HG03558 (cell line): ENCODE measurements around the gene CCDC167.

Experiments
- ATAC-seq: cut with Tn5 transposase; IDR thresholded peaks from one replicate; pipeline ENCODE4 v1.9.1; 2021; ENCODE audit warnings: moderate number of reproducible peaks; ENCODE audit not compliant: unreplicated experiment; ENCODE audit errors: extremely low read depth

The CCDC167 gene

GRCh38 chr6:37531026-37531425, 31.3 kb upstream of the CCDC167 start:
- ATAC-seq, result no peak

GRCh38 chr6:37530297-37530696, 30.6 kb upstream of the CCDC167 start:
- ATAC-seq, result no peak

- ATAC-seq, result no peak
These were observed 28.8 kb upstream of the CCDC167 start for GRCh38 chr6:37528541-37528940.

DNA sequence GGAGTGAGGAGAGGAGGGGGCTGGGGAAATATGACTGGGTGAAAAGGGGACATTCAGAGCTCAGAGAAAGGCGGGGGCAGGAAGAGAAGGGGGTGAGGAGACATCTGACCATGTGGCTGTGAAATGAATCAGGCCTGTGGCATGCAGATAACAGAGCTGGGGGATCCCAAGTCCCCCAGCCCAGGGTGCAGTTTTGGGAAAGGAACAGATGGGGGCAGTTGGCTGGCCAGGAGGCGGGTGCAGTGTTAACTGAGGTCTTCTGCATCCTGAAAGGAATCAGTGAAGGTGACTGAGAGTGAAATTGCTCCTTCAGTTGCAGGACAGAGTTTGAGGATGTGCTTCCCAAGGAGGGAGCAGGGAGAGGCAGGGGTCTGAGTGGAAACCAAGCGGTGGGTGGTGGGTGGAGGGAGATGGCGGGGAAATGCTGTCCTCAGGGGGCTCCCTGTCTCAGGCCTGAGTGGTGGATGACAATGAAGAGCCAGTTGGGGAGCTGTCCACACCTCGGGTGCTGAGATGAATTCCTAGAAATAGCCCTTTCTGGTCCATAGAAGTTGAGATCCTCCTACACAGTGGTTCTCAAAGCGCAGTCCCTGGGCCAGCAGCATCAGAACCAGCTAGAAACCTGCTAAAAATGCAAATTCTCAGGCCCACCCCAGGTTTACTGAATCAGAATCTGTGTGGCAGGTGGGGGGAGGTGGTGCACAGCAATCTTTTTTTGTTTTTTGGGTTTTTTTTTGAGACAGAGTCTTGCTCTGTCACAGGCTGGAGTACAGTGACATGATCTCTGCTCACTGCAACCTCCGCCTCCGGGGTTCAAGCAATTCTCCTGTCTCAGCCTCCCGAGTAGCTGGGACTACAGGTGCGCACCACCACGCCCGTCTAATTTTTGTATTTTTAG, 26.0 kb upstream of the CCDC167 start:
- ATAC-seq, result no peak

GRCh38 chr6:37524970-37525318, 25.3 kb upstream of the CCDC167 start:
- ATAC-seq, result no peak

DNA sequence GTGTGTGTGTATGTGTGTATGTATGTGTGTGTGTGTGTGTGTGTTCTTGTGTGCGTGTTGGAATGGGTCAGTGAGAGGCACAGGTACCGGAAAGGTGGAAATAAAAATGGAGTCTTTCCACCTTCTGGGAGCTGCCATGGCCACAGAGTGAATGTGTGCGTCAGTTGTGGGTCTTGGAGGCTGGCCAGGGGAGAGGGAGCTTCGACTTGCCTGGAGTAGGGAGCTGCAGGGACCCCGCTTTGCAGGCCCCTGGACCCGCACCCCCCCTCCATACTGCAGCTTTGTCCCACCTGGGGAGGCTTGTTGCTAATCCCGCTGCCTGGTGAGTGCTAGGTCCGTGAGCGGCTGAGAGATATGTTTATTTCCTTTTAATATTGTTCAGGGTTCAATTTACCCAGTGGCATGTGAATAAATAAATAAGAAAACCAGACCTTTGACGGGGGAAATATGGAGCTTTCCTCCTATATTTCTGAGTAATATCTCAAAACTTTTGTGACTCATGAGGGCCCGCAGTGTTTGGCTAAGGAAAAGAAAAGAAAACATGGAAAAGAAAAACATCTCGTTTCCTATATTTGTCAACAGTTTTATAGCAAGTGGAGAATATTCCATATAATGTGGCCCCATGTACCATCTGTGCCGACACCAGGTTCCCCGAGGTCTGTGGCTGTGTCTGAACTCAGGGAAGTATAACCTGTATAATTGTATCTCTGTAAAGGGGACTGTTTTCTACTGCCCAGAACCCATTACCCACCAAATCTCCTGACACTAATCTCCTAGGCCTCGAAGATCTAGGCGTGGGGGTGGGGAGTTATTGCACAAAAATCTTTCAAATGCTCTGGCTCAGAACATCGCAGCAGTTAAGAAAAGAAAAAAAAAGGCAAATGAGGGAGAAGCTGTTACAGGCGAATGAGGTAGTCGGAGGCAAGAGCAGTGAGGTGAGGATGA, 24.6 kb upstream of the CCDC167 start:
- no peak for ATAC-seq

DNA sequence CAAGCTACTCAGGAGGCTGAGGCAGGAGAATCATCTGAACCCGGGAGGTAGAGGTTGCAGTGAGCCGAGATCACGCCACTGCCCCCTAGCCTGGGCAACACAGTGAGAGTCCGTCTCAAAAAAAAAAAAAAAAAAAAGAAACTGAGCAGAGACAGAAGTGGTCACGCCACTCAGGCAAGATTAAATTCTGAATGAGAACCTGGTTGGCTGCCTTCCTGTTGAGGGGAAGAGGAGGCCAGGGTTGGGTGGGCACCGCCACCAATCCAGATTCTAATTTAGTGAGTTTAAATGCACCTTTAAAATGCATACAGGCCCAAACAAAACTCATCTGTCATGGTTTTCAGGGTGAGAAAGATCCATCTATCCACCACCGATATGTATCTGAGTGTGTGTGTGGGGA, 23.7 kb upstream of the CCDC167 start:
- no peak for ATAC-seq

DNA sequence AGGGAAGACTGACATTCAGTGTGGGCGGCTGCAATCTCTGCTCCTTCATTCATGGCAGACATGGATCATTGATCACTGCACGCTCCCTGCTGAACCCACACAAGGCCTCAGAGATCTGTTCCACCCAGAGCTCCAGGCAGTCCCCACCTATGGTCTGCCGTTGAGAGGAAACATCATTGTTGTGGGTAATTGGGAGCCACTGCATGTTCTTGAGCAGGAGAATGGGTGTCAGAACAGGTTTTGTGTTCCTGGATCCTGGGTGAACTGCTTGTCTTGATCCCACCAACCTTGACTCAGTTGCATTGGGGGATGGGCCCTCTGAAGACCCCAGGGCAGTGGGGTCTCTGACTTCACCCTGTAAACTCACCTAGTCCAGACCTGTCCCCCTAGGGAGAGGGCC, 23.1 kb upstream of the CCDC167 start:
- ATAC-seq, result no peak

- ATAC-seq, result no peak
These were observed 22.0 kb upstream of the CCDC167 start for GRCh38 chr6:37521674-37522073.

DNA sequence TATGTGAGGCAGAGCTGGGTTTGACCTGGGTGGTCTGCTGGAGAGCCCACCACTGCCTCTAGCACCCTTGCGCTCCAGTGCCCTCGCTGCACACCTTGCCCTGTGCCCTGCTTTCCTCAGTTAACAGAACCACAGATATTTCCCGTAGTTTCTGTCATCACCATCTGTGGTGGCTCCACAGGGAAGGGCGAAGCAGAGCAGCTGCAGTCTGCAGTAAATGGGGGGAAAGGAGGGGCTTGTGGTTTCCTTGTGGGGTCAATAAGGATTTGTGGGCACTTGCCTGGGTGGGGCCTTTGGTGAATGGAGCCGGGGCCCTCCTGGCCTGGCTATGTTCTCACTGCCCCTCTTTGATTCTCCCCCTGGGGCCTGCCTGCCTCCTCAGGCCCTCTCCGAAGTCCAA, 21.2 kb upstream of the CCDC167 start:
- ATAC-seq, result no peak

DNA sequence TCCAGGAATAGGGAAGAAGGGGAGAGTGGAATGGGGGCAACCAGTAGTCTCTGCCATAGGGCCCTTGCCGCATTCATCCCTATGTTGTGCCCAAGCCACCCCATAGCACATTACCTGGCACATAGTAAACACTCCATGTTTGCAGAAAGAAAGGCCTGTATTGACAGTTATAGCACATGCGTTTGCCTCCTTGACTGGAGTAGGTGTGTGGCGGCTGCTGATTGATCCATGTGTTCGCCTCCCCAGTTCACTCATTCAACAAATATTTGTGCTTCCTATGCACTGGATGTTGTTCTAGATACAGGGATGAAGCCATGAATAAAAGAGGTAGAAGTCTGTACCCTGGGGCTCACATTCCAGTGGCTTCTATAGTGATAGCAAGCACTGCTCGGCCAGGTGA, 19.8 kb upstream of the CCDC167 start:
- ATAC-seq, result no peak

- ATAC-seq, result no peak
These were observed 18.4 kb upstream of the CCDC167 start for GRCh38 chr6:37518116-37518515.

DNA sequence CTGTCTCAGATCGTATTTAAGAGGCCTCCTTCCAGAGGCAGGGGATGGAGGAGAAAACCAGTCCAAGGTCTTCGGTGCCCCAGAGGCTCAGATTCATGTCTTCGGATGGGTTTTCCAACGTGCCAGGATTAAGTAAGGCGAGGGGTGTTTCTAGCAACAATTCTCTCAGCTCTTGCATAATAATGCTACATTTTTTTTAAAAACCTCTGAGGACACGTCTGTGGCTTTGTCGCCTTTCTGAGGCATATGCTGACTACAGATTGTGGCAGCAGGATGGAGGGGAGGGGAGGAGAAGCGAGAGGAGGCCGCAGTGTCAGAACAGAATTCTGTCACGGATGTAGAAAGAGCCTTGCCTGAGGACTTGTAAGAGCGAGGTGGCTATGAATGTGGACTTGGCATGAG, 17.7 kb upstream of the CCDC167 start:
- ATAC-seq, result no peak

DNA sequence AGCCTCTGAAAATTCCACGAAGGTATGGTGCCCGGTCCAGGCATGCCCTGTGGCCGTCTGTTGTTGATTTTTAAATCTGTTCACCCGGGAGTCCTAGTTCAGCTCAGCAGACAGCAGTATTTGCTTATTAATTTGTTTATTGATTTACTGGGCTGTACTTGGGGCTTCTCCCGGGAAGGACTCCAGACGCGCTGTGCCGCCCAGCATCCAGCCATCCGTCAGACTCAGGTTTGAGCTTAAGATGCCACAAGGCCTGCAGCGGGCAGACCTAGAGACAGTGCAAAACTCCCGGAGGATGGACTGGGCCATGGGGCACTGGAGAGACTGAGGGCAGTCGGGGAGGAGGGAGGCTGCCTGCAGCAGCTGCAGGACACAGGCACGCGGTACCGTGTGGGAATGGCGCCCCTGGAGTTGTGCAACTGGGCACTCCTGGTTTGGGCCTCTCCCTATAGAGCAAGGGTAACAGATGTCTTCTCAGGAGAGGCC, 17.3 kb upstream of the CCDC167 start:
- no peak for ATAC-seq

- ATAC-seq, result no peak
These were observed 16.6 kb upstream of the CCDC167 start for GRCh38 chr6:37516076-37516919.

DNA sequence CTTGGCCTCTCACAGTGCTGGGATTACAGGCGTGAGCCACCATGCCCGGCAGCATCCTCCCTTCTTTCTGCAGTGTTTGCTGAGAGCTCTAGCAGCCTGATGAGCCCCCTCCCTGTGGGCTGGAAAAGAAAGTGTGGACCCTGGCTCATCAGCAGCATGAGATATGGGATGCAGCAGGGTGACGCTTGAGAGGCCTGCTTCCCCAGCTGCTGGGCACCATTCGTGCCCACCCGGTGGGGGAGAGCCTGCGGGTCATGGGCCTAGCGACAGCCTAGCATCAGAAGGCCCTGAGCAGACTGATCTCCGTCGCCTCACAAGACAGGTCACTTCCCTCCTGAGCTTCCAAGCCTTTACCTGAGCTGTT, 16.0 kb upstream of the CCDC167 start:
- ATAC-seq, result no peak

DNA sequence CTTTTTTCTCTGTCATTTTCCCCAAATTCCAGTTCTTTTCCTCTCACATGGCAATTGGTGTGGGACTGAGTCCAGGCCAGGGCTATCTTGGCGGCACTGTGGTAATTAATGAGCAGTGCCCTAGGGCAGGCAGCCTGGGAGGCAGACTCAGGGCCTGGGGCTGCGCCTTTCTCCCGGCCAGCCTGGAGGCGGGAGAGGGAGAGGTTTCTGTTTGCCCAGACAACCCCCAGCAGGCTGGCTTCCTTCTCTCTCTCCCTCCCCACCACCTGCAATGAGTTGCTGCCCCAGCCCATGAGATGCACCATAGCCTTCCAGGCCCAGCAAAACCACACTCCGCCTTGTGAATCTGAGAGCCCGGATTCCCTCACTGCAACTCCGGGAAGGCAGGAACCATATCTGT, 15.1 kb upstream of the CCDC167 start:
- ATAC-seq, result no peak

GRCh38 chr6:37514321-37514771, 14.7 kb upstream of the CCDC167 start:
- ATAC-seq, result no peak

DNA sequence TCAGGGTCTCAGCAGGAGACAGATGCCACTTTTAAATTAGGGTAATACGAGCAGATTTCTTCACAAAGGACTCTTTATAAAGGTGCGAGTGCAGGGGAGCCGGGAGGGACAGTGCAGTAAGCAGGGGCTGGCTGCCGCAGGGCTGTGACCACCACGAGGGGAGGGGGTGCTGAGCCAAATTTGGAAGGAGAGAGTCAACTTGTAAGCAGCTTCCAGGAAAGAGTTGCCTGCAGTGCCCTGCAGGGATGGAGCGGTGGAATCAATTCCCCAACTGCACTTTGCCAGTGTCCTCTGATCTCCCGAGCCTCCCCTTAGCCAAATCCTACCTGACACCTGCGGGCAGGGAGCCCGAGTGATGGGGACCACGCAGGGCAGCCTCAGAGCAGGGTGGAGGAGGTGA, 13.9 kb upstream of the CCDC167 start:
- ATAC-seq, result no peak

- no peak for ATAC-seq
These were observed 13.5 kb upstream of the CCDC167 start for GRCh38 chr6:37513155-37513554.
